Panc1 (cell line): Measurements from ENCODE around the gene GABPB1. TPM values are rescaled to one million over a fixed set of nuclear protein-coding genes. Genes with fewer than 3 reads are reported as not detected.
A peak's percentile ranks its signal among the peaks of the same experiment; 100 is the strongest.

ENCODE experiments used
- ATAC-seq: fragments of 200-7000 bp; cut with Tn5 transposase; 2 replicates; pipeline ENCODE4 v1.9.1; 2020; ENCODE audit warnings: mild to moderate bottlenecking, moderate library complexity
- BruUV-seq: library from RNA; stranded (reverse); fragments of 400-500 nt; replicated peaks from 2 replicates; lab custom pipeline; 2021; lab: Mats Ljungman, UMichigan
- CTCF ChIA-PET: fragments of 300-600 bp; sonication (Branson Sonifier 250); formaldehyde crosslinking; loops from one replicate; lab custom pipeline; 2022; ENCODE audit warnings: antibody characterized with exemption; lab: Charles Lee
- POLR2A ChIA-PET: fragments of 300-600 bp; sonication (Branson Sonifier 250); formaldehyde crosslinking; loops from one replicate; lab custom pipeline; 2022; ENCODE audit warnings: antibody characterized with exemption; lab: Charles Lee
- DNase-seq: peaks from one replicate; pipeline ENCODE4 v3.0.0-alpha.2; 2010; ENCODE audit warnings: low read depth, low spot score
- H3K27ac ChIP-seq: 2 replicates; pipeline ENCODE4 v1.5.1; 2011; ENCODE audit warnings: mild to moderate bottlenecking, low read length, inconsistent platforms
- H3K27me3 ChIP-seq: fragments of 200-500 bp; sonication (Bioruptor generic); 2 replicates; pipeline ENCODE4 v1.6.0; 2014; ENCODE audit warnings: low read length, inconsistent platforms; ENCODE audit not compliant: control insufficient read depth, insufficient read depth
- H3K36me3 ChIP-seq: fragments of 200-500 bp; sonication (Bioruptor generic); 2 replicates; pipeline ENCODE4 v1.5.1; 2014; ENCODE audit warnings: inconsistent platforms, mild to moderate bottlenecking, low read length, moderate library complexity; ENCODE audit not compliant: control insufficient read depth, insufficient read depth
- H3K4me1 ChIP-seq: 2 replicates; pipeline ENCODE4 v1.5.1; 2011; ENCODE audit warnings: inconsistent platforms, mild to moderate bottlenecking, low read length, moderate library complexity; ENCODE audit not compliant: control insufficient read depth, insufficient read depth
- H3K4me3 ChIP-seq, 2 experiments: 2 replicates each; pipeline ENCODE4 v1.5.1; 2011 to 2012; ENCODE audit warnings: low read depth in 2 of 2, low read length in 2 of 2, mild to moderate bottlenecking in 2 of 2, inconsistent platforms in 1 of 2, moderate library complexity in 1 of 2
- H3K9me3 ChIP-seq: fragments of 200-500 bp; sonication (Bioruptor generic); 2 replicates; pipeline ENCODE4 v1.5.1; 2014; ENCODE audit warnings: low read depth, mild to moderate bottlenecking, inconsistent platforms, low read length, moderate library complexity; ENCODE audit not compliant: control insufficient read depth, insufficient read depth
- POLR2AphosphoS5 ChIP-seq: IDR thresholded peaks from 2 replicates; pipeline ENCODE4 v1.6.1; 2012; ENCODE audit warnings: mild to moderate bottlenecking, low read depth, low read length, moderate library complexity
- SIN3A ChIP-seq: IDR thresholded peaks from 2 replicates; pipeline ENCODE4 v1.6.1; 2012; ENCODE audit warnings: low read depth, mild to moderate bottlenecking, low read length, moderate library complexity, borderline replicate concordance; ENCODE audit not compliant: insufficient read depth
- TCF7L2 ChIP-seq: IDR thresholded peaks from 2 replicates; pipeline ENCODE4 v1.6.1; 2011; ENCODE audit warnings: mild to moderate bottlenecking, low read depth, low read length, inconsistent platforms
- in situ Hi-C: cut with HindIII; loops from 2 replicates; pipeline ENCODE4 v1.10.0; 2016; ENCODE audit warnings: low sequenced_read_pairs, low pct_unique_long_range_greater_than_20kb
- intact Hi-C: fragments of 100-400 bp; cut with micrococcal nuclease; formaldehyde crosslinking; loops from one replicate; pipeline ENCODE4 v1.10.0; 2022; ENCODE audit not compliant: unreplicated experiment
- total RNA-seq: library from RNA; stranded (reverse); gene quantifications from one replicate; pipeline ENCODE4 v1.2.1, GENCODE V29; 2021; ENCODE audit not compliant: unreplicated experiment
- TF ChIP-seq, protein P1 (sequence below): fragments of 450-650 bp; IDR thresholded peaks from 2 replicates; pipeline ENCODE4 v1.5.1; 2017; ENCODE audit warnings: mild to moderate bottlenecking
- TF ChIP-seq, protein P2 (sequence below), 2 experiments: IDR thresholded peaks; 2 replicates each; pipeline ENCODE4 v1.6.1; 2011 to 2012; ENCODE audit warnings: low read depth in 2 of 2, control low read depth in 1 of 2, low read length in 1 of 2, mild to moderate bottlenecking in 1 of 2, moderate library complexity in 1 of 2; ENCODE audit not compliant: insufficient read depth in 1 of 2

Gene GABPB1
- total RNA-seq, 1 experiment from 2014 or later: 20.0 TPM

DNA sequence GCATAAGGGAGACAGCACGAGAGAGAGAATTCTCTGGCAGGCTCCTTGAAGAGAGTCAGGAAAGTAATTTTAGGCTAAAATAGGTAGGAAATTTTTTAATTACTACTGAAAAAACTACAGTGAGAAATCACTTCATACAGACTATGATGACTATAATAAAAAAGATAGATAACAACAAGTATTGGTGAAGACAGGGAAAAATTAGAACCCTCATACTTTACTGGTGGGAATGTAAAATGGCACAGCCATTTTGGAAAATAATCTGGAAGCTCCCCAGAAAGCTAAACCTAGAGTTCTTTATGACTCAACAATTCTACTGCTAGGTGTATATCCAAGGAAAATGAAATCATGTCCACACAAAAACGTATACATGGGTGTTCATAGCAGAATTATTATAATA is 87.4 kb downstream of the GABPB1 start:
- Histone ChIP-seq H3K9me3 (no peaks in the 10 kb centered on the region), H3K4me3 (no peak overlapping the region), H3K36me3 (no peaks in the 10 kb centered on the region), H3K4me1 (no peaks in the 10 kb centered on the region), H3K27me3 (peaks cover 8% of the 10 kb centered on the region; the same call in 1 of the 2 replicates), H3K27ac (no peak overlapping the region)
- no peak for ATAC-seq
- in situ Hi-C loops: no loop called here
- BruUV-seq: no TSS peak
- TF ChIP-seq, protein P1, sequence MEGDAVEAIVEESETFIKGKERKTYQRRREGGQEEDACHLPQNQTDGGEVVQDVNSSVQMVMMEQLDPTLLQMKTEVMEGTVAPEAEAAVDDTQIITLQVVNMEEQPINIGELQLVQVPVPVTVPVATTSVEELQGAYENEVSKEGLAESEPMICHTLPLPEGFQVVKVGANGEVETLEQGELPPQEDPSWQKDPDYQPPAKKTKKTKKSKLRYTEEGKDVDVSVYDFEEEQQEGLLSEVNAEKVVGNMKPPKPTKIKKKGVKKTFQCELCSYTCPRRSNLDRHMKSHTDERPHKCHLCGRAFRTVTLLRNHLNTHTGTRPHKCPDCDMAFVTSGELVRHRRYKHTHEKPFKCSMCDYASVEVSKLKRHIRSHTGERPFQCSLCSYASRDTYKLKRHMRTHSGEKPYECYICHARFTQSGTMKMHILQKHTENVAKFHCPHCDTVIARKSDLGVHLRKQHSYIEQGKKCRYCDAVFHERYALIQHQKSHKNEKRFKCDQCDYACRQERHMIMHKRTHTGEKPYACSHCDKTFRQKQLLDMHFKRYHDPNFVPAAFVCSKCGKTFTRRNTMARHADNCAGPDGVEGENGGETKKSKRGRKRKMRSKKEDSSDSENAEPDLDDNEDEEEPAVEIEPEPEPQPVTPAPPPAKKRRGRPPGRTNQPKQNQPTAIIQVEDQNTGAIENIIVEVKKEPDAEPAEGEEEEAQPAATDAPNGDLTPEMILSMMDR: no peak
- TF ChIP-seq, protein P2, sequence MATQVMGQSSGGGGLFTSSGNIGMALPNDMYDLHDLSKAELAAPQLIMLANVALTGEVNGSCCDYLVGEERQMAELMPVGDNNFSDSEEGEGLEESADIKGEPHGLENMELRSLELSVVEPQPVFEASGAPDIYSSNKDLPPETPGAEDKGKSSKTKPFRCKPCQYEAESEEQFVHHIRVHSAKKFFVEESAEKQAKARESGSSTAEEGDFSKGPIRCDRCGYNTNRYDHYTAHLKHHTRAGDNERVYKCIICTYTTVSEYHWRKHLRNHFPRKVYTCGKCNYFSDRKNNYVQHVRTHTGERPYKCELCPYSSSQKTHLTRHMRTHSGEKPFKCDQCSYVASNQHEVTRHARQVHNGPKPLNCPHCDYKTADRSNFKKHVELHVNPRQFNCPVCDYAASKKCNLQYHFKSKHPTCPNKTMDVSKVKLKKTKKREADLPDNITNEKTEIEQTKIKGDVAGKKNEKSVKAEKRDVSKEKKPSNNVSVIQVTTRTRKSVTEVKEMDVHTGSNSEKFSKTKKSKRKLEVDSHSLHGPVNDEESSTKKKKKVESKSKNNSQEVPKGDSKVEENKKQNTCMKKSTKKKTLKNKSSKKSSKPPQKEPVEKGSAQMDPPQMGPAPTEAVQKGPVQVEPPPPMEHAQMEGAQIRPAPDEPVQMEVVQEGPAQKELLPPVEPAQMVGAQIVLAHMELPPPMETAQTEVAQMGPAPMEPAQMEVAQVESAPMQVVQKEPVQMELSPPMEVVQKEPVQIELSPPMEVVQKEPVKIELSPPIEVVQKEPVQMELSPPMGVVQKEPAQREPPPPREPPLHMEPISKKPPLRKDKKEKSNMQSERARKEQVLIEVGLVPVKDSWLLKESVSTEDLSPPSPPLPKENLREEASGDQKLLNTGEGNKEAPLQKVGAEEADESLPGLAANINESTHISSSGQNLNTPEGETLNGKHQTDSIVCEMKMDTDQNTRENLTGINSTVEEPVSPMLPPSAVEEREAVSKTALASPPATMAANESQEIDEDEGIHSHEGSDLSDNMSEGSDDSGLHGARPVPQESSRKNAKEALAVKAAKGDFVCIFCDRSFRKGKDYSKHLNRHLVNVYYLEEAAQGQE (IDR thresholded peaks at IDR 0.05; ENCODE audit: insufficient read depth in 1 of 2, low read depth in 2 of 2, low read length in 1 of 2): no peak
- TF ChIP-seq SIN3A (no peak), POLR2AphosphoS5 (no peak), TCF7L2 (no peak)
- no peak for DNase-seq
- ChIA-PET CTCF (no interaction called here), POLR2A (no interaction called here)
- intact Hi-C loops: no loop called here

DNA sequence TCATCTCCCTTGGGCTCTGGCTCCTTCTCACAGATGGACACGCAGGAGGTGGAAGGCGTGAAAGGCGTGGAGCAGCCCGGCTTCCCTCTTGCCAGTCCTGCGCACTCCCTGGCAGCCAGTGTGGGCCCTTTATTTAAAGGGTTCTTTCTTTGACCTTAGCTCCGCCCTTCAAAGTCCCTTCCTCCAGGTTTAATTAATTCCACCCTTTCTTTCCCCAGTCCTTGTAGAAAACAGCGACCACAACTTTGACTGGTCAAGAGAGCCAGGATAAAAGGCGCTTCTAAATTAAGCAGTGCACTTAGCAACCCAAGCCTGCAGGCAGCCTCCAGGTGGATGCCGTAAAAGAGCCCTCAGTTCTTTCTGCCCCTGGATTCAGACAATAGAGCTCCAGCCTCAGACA is 89.4 kb downstream of the GABPB1 start, which contains the start of gene HDC:
Gene HDC (minus strand): TSS at position 107 of the 400 bp plus-strand sequence. CDS start 103 bp downstream, at position 4.
- POLR2A ChIA-PET: no interaction called here
- intact Hi-C loops: no loop called here
- ATAC-seq: 0 out of 2 replicates have a peak, but pooled peaks have one; percentile 26

More for the DNA sequence above, 89.4 kb downstream of the GABPB1 start, which contains the start of gene HDC:
- no peaks in the 10 kb centered on the region for H3K9me3 ChIP-seq
- TF ChIP-seq POLR2AphosphoS5: no peak
- no peak for TF ChIP-seq SIN3A
- TF ChIP-seq, protein P1: no peak
- TF ChIP-seq, protein P2 (IDR thresholded peaks at IDR 0.05; ENCODE audit: insufficient read depth in 1 of 2, low read depth in 2 of 2, low read length in 1 of 2): no peak
- TF ChIP-seq TCF7L2: no peak
- DNase-seq: no peak
- CTCF ChIA-PET: interaction anchor here (0.5 to 0.7 kb wide), 2 partner anchors 13 to 652 kb away, joined by 3 read pairs; no protein-coding TSS in a partner anchor
- no peak within 1 kb of the TSS for H3K4me3 ChIP-seq
- BruUV-seq: no TSS peak
- H3K36me3 ChIP-seq: no peaks in the 10 kb centered on the region
- H3K4me1 ChIP-seq: no peaks in the 10 kb centered on the region
- peaks cover 8% of the 10 kb centered on the region; the same call in 1 of the 2 replicates for H3K27me3 ChIP-seq
- no peak within 1 kb of the TSS for H3K27ac ChIP-seq
- in situ Hi-C loops: no loop called here
